Measurements from ENCODE around the gene DNASE1L2.
"Not testable (repeated sequence)": the region's sequence is repeated elsewhere in the genome, so short reads cannot be mapped to it uniquely, and the experiment has no call there.

Gene DNASE1L2

GRCh38 chr16:2242598-2242997, 6.4 kb downstream of the DNASE1L2 start:
- DNase-seq, result no peak

GRCh38 chr16:2243031-2243528, 6.8 kb downstream of the DNASE1L2 start:
- peak; percentile 11 for DNase-seq

- no peak for DNase-seq
These were observed 7.5 kb downstream of the DNASE1L2 start for GRCh38 chr16:2243781-2244180.

DNA sequence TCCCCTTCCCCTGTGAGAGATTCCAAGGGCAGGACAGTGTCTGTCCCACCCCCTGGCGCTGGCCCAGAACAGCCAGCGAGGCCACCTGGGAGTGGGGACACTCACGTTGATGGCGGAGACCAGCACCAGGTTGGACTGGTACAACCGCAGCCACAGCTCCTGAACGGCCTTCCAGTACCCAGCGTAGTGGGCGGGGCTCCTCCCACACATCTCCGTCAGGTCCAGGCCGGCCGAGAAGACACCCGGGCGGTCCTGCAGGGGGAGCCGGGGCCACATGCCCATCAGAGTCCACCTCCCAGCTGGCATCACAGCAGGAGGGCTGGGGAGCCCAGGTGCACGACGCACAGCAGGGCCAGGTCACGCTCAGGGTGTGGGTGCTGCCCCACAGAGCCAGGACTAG, 8.1 kb downstream of the DNASE1L2 start:
- no peak for DNase-seq

DNA sequence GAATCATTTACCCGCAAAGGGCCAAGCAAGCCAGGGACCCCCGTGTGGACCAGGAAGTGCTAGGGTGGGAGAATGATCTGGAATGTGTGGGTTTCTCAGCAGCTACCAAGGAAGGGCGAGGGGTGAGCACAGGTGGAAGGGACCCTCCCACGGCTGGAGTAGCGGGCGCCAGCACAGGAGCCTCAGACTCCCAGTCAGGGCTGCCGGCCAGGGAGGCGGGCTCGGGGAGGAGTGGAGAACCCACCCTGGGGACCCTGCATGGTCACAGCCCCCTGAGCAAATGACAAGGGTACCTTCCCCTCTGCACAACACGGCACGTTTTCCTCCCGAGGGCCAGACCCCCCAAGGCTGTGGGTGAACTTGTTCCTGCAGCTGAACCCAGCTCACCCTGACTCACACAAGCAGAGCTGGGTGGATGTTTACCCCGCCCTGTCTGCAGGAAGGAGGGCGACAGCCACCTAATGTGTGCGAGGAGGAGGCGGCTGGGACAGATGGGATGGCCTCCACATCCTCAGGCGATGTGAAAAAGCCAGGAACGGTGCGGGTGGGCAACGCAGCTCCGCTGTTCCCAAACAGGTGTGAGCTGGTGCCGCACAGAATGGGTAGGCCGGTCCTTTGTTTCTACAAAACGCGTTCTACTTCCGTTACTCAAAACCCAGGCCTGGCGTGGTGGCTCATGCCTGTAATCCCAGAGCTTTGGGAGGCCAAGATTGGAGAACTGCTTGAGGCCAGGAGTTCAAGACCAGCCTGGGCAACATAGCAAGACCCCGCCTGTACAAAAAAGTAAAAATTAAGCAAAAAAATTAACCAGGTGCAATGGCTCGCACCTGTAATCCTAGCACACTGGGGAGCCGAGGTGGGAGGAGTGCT, 8.9 kb downstream of the DNASE1L2 start:
- DNase-seq, result no peak

- DNase-seq, result no peak
These were observed 10.1 kb downstream of the DNASE1L2 start for GRCh38 chr16:2246301-2246885.

DNA sequence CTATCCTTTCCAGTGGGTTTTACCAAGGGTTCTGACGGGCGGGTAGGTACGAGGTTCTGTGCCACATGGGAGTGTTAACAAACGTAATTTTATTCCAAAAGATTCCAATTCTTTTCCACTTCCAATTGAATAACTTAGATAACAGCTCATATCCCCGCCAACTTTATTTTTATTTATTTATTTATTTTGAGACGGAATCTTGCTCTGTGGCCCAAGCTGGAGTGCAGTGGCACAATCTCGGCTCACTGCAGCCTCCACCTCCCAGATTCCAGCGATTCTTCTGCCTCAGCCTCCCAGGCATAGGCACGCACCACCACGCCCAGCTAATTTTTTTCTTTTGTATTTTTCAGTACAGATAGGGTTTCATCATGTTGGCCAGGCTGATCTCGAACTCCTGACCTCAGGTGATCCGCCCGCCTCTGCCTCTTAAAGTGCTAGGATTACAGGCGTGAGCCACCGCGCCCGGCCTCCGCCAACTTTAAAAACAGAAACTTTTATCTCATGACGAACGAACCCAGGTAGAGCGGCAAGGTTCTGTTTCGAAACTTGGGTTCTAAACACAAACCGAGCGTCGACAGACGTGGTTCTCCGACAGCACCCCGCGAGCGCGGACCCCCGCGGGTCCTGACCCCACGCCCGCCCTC, 14.5 kb downstream of the DNASE1L2 start:
- peak; percentile 58 for DNase-seq

DNA sequence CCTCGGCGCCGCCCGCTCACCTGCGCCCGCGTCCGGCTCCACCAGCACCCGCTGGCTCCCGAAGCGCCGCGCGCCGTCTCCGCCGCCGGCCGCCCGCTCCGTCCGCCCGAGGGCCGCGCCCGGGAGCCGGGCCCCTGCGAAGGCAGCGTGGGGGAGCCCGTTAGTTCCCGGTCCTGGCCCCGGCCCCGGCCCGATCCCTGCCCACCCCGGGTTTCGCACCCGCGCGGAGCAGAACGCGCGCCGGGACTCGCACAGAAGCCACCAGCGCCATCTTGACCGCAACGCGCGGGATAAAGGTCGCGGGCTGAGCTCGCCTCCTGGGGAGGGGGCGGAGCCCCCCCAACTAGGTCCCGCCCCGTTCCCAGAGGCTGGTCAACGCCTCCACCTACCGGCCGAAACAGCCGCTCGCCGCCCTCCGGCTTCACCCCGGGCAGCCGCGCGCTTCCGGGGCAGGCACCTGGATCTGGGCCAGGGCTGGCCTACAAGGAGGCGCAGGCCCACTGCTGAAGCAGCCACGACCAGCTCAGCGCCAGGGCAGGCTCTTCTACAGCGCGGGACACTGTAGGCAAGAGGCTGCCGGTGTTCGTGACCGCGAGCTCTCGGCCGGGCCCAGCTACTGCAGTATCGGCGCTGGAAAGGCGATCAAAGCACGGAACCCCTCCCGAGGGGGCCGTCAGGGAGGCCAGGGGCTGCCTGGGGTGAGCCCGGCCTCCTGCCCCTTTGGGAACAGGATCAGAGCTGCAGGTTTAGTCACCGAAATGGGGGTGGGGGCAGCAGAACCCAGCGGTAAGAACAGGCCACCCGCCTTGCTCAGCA, 15.3 kb downstream of the DNASE1L2 start, which contains the start of gene ECI1:
ECI1 (minus strand) TSS at position 292 of the 816 bp plus-strand sequence; CDS start at position 271, 21 bp downstream.
- peak; percentile 94 for DNase-seq

- no peak for DNase-seq
These were observed 16.5 kb downstream of the DNASE1L2 start for GRCh38 chr16:2252806-2253148.

DNA sequence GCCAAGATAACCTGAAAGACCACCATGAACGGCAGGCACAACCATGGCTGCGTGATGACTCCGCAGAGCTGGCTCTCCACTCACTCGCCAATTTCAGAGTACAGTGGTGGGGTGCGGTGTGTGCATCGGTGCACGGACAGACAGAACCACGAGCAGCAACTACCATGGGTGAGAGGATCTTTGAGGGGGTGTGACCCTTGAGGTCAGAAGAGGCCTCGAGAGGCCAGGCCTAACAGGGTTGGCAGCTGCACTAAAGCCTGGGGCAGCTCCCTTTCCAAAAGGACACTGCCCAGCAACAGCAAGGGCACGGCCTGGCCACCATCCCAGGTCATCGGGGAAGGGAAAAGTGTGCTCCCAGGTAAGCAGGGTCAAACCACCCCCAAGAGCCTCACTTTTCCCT, 17.0 kb downstream of the DNASE1L2 start:
- no peak for DNase-seq

DNA sequence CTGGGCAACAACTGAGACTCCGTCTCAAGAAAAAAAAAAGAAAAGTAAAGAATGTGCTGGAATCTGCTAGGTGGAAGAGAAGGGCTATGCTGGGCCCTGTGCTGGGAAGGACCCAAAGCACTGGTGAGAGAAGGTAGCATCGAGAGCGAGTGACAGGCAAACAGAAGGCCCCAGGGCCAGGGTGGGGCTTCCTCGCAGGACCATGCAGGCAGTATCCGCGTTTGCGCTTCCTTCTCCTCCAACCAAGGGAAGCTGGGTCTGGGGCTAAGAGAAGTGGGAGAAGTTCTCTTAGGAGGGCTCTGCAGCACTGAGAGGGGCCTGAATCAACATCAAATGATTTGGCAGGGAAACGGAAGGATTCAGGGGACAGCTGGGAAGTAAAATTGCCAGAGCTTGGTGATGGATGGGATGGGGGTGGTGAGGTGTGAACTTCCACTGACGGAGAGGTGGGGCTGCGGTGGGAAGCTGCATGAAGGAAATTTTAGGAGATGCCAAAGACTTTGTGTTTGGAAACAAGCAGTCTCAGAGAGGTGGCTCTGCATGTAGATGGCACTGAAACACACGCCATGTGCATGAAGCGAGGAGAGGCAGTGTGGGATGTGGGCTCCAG, 20.4 kb downstream of the DNASE1L2 start:
- DNase-seq, result no peak

GRCh38 chr16:2257726-2258125, 21.5 kb downstream of the DNASE1L2 start:
- DNase-seq, result no peak

GRCh38 chr16:2258530-2258929, 22.3 kb downstream of the DNASE1L2 start:
- DNase-seq, result not testable (repeated sequence)

GRCh38 chr16:2260250-2260649, 24.0 kb downstream of the DNASE1L2 start:
- no peak for DNase-seq

GRCh38 chr16:2263026-2263425, 26.8 kb downstream of the DNASE1L2 start:
- DNase-seq, result not testable (repeated sequence)

DNA sequence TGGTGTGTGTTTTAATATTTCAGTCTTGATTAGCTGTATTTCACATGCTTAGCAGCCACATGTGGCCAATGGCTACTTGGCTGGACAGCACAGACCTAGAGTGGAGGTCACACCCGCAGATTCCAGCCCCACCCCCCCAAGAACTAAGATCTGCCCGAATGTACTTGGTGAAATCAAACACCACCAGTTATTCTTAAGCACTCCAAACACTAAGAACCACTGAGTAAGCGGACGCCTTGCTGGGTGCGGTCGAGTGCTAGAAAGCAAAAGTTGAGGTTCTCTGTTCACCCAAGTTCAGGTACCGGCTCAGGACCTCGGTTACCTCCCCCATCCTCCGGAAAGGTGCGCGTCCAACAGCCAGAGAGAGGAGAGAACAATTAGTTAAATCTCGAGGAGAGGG, 30.6 kb downstream of the DNASE1L2 start:
- DNase-seq, result peak; percentile 20

DNA sequence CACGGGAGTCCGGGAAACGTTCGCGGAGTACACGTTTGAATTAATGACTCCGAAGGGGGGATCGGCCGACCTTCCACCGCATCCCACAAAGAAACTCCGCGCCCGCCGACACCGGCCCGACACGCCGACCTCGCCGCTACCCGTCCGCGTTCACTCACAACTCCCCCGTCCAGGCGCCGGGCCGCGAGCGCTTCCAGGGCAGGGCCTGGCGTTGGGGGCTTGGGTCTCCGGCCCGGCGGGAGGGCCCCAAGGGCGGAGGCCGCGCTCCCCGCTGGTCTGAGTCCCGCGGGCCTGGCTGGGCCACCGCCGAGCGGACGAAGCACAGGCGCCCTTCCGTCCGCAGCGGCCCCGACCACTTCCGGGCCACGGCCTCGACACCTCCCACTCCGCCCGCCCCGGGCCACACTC, 31.3 kb downstream of the DNASE1L2 start:
- not testable (repeated sequence) for DNase-seq

DNA sequence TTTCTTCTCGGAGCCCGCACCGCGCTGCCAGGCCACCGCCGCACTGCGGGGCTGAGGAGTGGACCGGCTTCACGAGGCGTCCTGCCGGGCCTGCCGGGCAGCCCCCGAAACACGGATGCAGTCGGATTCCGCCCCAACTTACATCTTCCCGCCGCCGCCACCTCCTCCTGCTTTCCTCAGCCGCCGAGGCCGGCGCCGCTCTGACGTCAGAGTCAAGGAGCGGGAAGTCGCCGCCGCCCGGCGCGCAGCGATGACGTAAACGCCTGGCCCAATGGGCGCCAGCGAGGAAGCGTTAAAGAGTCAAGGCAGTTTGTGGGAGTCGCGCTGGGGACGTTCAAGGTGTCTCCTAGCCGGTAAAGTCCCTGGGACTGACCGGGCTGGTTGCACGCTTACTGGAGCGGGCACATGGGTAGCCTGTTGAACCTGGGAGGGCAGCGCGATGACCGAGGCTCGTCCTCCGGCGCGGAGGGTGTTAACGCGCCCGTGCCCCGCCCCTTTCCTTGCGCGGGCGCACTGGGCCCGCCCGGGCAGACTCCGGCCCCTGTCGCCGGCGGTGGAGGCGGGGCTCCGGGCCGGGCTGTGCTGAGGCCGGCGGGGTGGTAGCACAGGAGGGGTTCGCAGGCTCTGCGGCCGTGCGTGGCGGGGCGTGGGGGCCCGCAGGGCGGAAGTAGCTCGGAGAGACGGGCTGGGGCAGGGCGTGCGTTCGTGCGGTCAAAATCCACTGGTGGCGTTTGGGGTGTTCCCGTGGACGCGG, 31.8 kb downstream of the DNASE1L2 start, which contains the start of gene RNPS1:
RNPS1 (minus strand) TSS at position 214 of the 754 bp plus-strand sequence. CDS start 3,483 bp downstream, outside the sequence.
- DNase-seq, result peak; percentile 95

- no peak for DNase-seq
These were observed 33.8 kb downstream of the DNASE1L2 start for GRCh38 chr16:2270070-2270462.

GRCh38 chr16:2270588-2271470, 34.6 kb downstream of the DNASE1L2 start:
- DNase-seq, result no peak
